ENCODE measurements around the gene ARRB1. TPM values are rescaled to one million over a fixed set of nuclear protein-coding genes. Genes with fewer than 3 reads are reported as not detected.

The ARRB1 gene
- total RNA-seq, 2 donors from 2014 or later, result 41.7 to 128 TPM

DNA sequence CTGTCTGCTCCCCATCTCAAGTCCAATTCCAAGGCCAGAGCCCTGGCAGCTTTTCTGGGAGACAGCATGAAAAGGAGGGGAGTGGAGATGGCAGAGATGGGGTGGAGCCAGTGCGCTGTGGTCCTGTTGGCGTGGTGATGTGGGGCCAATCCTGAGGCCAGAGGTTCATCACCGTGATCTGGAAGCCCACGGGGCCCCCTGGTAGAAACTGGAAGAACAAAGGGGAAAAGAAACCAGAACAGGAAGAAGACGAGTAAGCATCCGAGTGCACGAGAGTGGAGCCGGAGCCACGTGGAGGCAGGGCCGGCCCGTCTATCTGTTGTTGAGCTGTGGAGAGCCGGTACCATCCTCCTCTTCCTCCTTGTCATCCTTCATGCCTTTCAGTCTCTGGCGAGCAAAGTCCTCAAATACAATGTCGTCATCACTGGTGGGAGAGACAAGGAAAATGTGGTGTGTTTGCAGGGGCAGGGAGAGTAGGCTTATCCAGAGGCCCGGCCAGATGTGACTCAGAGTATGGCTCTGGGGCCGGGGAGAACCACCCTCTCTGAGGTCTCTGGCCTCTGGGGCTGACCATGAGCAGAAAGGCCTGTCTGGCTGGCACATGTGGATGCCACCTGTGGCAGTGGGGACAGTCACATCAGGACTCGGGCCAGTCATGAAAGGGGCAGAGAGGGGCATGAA lies 85.5 kb downstream of the ARRB1 start:
- Histone ChIP-seq H3K36me3 (ENCODE audit: control insufficient read depth, insufficient read depth, low read length) (peaks cover 40% of the 10 kb centered on the region), H3K9me3 (ENCODE audit: control insufficient read depth, low read length) (no peaks in the 10 kb centered on the region), H3K9ac (ENCODE audit: extremely low read depth, low read length, poor library complexity, severe bottlenecking) (no peak overlapping the region), H3K27ac (ENCODE audit: low read depth, low read length) (no peak overlapping the region), H3K4me3 (ENCODE audit: low read length) (no peak overlapping the region), H3K4me1 (ENCODE audit: control insufficient read depth, insufficient read depth, low read length) (no peaks in the 10 kb centered on the region), H3K27me3 (ENCODE audit: control insufficient read depth, insufficient read depth, low read length, poor library complexity, severe bottlenecking) (no peaks in the 10 kb centered on the region)
- WGBS, 2 experiments (ENCODE audit: insufficient coverage in 1 of 2, insufficient read length in 1 of 2), result 91 to 93% methylated on average over 7 to 17 of the region's 17 CpGs
- Mint-ChIP-seq H3K4me3 (no peak overlapping the region), H3K27me3 (ENCODE audit: insufficient read depth) (no peaks in the 10 kb centered on the region), H3K4me1 (peaks cover 3% of the 10 kb centered on the region), H3K27ac (no peak overlapping the region), H3K9me3 (no peaks in the 10 kb centered on the region), H3K36me3 (ENCODE audit: low read depth) (peaks cover 34% of the 10 kb centered on the region)
- TF ChIP-seq, protein P1, sequence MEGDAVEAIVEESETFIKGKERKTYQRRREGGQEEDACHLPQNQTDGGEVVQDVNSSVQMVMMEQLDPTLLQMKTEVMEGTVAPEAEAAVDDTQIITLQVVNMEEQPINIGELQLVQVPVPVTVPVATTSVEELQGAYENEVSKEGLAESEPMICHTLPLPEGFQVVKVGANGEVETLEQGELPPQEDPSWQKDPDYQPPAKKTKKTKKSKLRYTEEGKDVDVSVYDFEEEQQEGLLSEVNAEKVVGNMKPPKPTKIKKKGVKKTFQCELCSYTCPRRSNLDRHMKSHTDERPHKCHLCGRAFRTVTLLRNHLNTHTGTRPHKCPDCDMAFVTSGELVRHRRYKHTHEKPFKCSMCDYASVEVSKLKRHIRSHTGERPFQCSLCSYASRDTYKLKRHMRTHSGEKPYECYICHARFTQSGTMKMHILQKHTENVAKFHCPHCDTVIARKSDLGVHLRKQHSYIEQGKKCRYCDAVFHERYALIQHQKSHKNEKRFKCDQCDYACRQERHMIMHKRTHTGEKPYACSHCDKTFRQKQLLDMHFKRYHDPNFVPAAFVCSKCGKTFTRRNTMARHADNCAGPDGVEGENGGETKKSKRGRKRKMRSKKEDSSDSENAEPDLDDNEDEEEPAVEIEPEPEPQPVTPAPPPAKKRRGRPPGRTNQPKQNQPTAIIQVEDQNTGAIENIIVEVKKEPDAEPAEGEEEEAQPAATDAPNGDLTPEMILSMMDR (conservative IDR thresholded peaks at IDR 0.05), result no peak
- DNase-seq, result peak; percentile 41

DNA sequence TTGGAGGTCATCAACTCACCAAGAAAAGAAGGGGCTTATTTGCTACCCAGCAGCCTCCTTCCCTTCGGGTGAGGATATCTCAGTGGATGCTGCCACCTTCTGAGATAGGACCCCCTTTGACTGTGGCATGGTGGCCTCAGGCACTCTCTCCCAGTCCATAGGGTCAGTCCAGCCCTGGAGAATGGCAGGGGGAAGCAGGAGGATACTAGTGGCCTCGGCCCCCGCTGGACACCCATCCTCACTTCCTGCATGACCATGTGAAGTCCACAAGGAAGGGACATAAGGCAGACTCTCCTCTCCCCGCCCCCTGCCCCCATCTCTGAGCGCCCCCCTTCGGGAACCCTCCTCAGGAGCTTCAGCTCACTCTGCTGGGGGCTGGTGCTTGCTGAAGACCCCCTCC lies 86.5 kb downstream of the ARRB1 start:
- Histone ChIP-seq H3K36me3 (ENCODE audit: control insufficient read depth, insufficient read depth, low read length) (peaks cover 36% of the 10 kb centered on the region), H3K9me3 (ENCODE audit: control insufficient read depth, low read length) (no peaks in the 10 kb centered on the region), H3K9ac (ENCODE audit: extremely low read depth, low read length, poor library complexity, severe bottlenecking) (no peak overlapping the region), H3K27me3 (ENCODE audit: control insufficient read depth, insufficient read depth, low read length, poor library complexity, severe bottlenecking) (no peaks in the 10 kb centered on the region), H3K27ac (ENCODE audit: low read depth, low read length) (no peak overlapping the region), H3K4me1 (ENCODE audit: control insufficient read depth, insufficient read depth, low read length) (no peaks in the 10 kb centered on the region), H3K4me3 (ENCODE audit: low read length) (no peak overlapping the region)
- Mint-ChIP-seq H3K36me3 (ENCODE audit: low read depth) (peaks cover 30% of the 10 kb centered on the region), H3K4me1 (peaks cover 3% of the 10 kb centered on the region), H3K27ac (no peak overlapping the region), H3K9me3 (no peaks in the 10 kb centered on the region), H3K4me3 (no peak overlapping the region), H3K27me3 (ENCODE audit: insufficient read depth) (no peaks in the 10 kb centered on the region)
- DNase-seq, result peak; percentile 44
- 91% methylated on average over 6 of the region's 6 CpGs; no CpG with 5 or more reads in 1 of the 2 experiments for WGBS, 2 experiments (ENCODE audit: insufficient coverage in 1 of 2, insufficient read length in 1 of 2)
- TF ChIP-seq, protein P1 (conservative IDR thresholded peaks at IDR 0.05), result no peak

DNA sequence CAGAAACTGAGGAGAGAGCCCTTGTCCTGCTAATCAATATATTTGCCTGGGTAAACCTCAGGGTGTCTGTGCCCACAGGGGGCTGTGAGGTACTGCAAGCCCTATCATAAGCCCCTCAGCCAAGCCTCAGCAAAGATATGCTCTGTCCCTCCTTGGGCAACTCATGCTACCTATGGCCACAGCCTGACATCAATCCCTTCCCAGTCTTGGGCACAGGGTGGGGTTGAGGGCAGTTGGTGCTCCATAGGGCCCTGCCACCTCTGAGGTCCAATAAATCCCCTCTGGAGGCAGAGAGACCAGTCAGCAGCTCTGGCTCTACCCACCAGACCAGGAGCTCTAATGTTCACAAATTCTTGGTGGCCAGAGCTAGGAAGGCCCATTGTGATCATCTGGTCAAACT lies 87.1 kb downstream of the ARRB1 start:
- Mint-ChIP-seq H3K9me3 (no peaks in the 10 kb centered on the region), H3K4me1 (peaks cover 3% of the 10 kb centered on the region), H3K36me3 (ENCODE audit: low read depth) (peaks cover 24% of the 10 kb centered on the region), H3K4me3 (no peak overlapping the region), H3K27me3 (ENCODE audit: insufficient read depth) (peaks cover 4% of the 10 kb centered on the region), H3K27ac (no peak overlapping the region)
- TF ChIP-seq, protein P1 (conservative IDR thresholded peaks at IDR 0.05), result peak; percentile 8
- Histone ChIP-seq H3K4me3 (ENCODE audit: low read length) (no peak overlapping the region), H3K9me3 (ENCODE audit: control insufficient read depth, low read length) (no peaks in the 10 kb centered on the region), H3K27ac (ENCODE audit: low read depth, low read length) (no peak overlapping the region), H3K9ac (ENCODE audit: extremely low read depth, low read length, poor library complexity, severe bottlenecking) (no peak overlapping the region), H3K27me3 (ENCODE audit: control insufficient read depth, insufficient read depth, low read length, poor library complexity, severe bottlenecking) (no peaks in the 10 kb centered on the region), H3K4me1 (ENCODE audit: control insufficient read depth, insufficient read depth, low read length) (no peaks in the 10 kb centered on the region), H3K36me3 (ENCODE audit: control insufficient read depth, insufficient read depth, low read length) (peaks cover 31% of the 10 kb centered on the region)
- peak; percentile 39 for DNase-seq

All from endodermal cell (in vitro differentiated cells).